Measurements from ENCODE around the gene TMCC1.

The TMCC1 gene

GRCh38 chr3:129623447-129624118 lies 269.9 kb downstream of the TMCC1 start:
- no peak for TF ChIP-seq CTCF (IDR thresholded peaks at IDR 0.05; ENCODE audit: insufficient read depth, low read depth, low read length, missing control alignments)
- H3K4me3 ChIP-seq (ENCODE audit: low read length) = no peak overlapping the region
- no peak for DNase-seq (ENCODE audit: low read depth)

GRCh38 chr3:129622933-129623332 lies 270.6 kb downstream of the TMCC1 start:
- H3K4me3 ChIP-seq (ENCODE audit: low read length) = no peak overlapping the region
- TF ChIP-seq CTCF (IDR thresholded peaks at IDR 0.05; ENCODE audit: insufficient read depth, low read depth, low read length, missing control alignments) = no peak
- no peak for DNase-seq (ENCODE audit: low read depth)

- TF ChIP-seq CTCF (IDR thresholded peaks at IDR 0.05; ENCODE audit: insufficient read depth, low read depth, low read length, missing control alignments) = no peak
- no peak for DNase-seq (ENCODE audit: low read depth)
- no peak overlapping the region for H3K4me3 ChIP-seq (ENCODE audit: low read length)
Measured at GRCh38 chr3:129622226-129622874, 271.2 kb downstream of the TMCC1 start.

- no peak overlapping the region for H3K4me3 ChIP-seq (ENCODE audit: low read length)
- no peak for TF ChIP-seq CTCF (IDR thresholded peaks at IDR 0.05; ENCODE audit: insufficient read depth, low read depth, low read length, missing control alignments)
- no peak for DNase-seq (ENCODE audit: low read depth)
Measured at GRCh38 chr3:129621626-129622225, 271.8 kb downstream of the TMCC1 start.

- TF ChIP-seq CTCF (IDR thresholded peaks at IDR 0.05; ENCODE audit: insufficient read depth, low read depth, low read length, missing control alignments) = no peak
- H3K4me3 ChIP-seq (ENCODE audit: low read length) = no peak overlapping the region
- no peak for DNase-seq (ENCODE audit: low read depth)
Measured at GRCh38 chr3:129620828-129621559, 272.5 kb downstream of the TMCC1 start.

GRCh38 chr3:129619726-129620162 lies 273.8 kb downstream of the TMCC1 start:
- no peak for TF ChIP-seq CTCF (IDR thresholded peaks at IDR 0.05; ENCODE audit: insufficient read depth, low read depth, low read length, missing control alignments)
- no peak overlapping the region for H3K4me3 ChIP-seq (ENCODE audit: low read length)
- no peak for DNase-seq (ENCODE audit: low read depth)
